A549 (cell line): Measurements from ENCODE around the gene PHB1.

Experiments used
- CBX8 ChIP-seq: fragments of 200-600 bp; sonication (generic); IDR thresholded peaks from 2 replicates; pipeline ENCODE4 v1.6.1; 2016
- CEBPB ChIP-seq, 2 experiments: fragments of >200 bp in 1 of 2; sonication (Bioruptor Twin) in 1 of 2; formaldehyde crosslinking in 1 of 2; IDR thresholded peaks; 2 replicates each; pipeline ENCODE4 v1.6.1; 2012 to 2016
- EHF ChIP-seq: fragments of 250-450 bp; sonication (Bioruptor Pico); IDR thresholded peaks from 2 replicates; pipeline ENCODE4 v1.5.0; 2020; ENCODE audit warnings: mild to moderate bottlenecking
- EP300 ChIP-seq, 2 experiments: fragments of >200 bp; sonication (Bioruptor Twin); formaldehyde crosslinking; IDR thresholded peaks; 2 replicates in 1 of 2; 3 replicates in 1 of 2; pipeline ENCODE4 v1.6.1; 2016 to 2017
- PHF8 ChIP-seq: fragments of 200-600 bp; sonication (generic); IDR thresholded peaks from 2 replicates; pipeline ENCODE4 v1.6.1; 2016; ENCODE audit warnings: low read depth, mild to moderate bottlenecking, antibody characterized with exemption, moderate library complexity, borderline replicate concordance
- POLR2A ChIP-seq: IDR thresholded peaks from 2 replicates; pipeline ENCODE4 v1.6.1; 2012; ENCODE audit warnings: mild to moderate bottlenecking, low read length
- RAD21 ChIP-seq, 2 experiments: fragments of >200 bp in 1 of 2; sonication (Bioruptor Twin) in 1 of 2; formaldehyde crosslinking in 1 of 2; IDR thresholded peaks in 1 of 2; conservative IDR thresholded peaks in 1 of 2; 2 replicates in 1 of 2; 3 replicates in 1 of 2; pipeline ENCODE4 v1.6.1; 2012 to 2018; ENCODE audit warnings: inconsistent platforms in 1 of 2
- SMC3 ChIP-seq: fragments of >200 bp; sonication (Bioruptor Twin); formaldehyde crosslinking; IDR thresholded peaks from 3 replicates; pipeline ENCODE4 v1.6.1; 2018; ENCODE audit warnings: inconsistent platforms
- TF ChIP-seq, protein P1 (sequence below): fragments of >200 bp; sonication (Bioruptor Twin); formaldehyde crosslinking; IDR thresholded peaks from 2 replicates; pipeline ENCODE4 v1.6.1; 2016
- TF ChIP-seq, protein P2 (sequence below): fragments of >200 bp; sonication (Bioruptor Twin); formaldehyde crosslinking; IDR thresholded peaks from 3 replicates; pipeline ENCODE4 v1.5.1; 2016
- TF ChIP-seq, protein P3 (sequence below): IDR thresholded peaks from 2 replicates; pipeline ENCODE4 v1.6.1; 2012; ENCODE audit warnings: low read depth, borderline replicate concordance

DNA sequence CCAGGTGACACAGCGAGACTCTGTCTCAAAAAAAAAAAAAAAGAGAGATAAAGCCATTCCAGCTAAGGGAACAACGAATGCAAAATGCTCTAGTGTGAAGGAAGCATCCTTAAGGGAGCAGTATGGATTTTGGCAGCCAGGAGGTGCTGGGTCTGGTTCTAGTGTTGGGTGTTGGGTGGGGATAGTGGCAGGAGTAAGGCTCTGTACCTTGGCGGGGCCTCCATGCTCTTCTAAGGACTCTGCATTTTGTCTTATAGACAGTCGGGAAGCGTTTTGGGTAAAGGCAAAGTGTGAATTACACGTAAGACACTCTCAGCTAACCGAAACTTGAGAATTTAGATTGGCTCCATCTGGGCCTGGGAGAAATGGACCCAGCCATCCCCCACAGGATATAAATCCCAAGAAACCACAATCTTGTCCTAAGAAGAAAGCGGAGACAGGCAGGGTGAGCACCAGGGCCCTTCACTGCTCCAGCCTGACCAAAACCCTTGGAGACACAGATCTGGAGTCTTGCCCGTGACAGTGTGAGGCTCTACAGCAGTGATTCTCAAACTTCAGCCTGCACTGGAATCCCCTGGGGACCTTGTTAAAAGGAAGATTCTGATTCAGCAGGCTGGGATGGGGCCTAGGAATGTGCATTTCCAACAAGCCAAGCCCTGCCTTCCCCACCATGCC lies 33.1 kb upstream of the PHB1 start:
- TF ChIP-seq PHF8 = no peak
- no peak for TF ChIP-seq EHF (CRISPR knock-in tag)
- no peak for TF ChIP-seq EP300 (IDR thresholded peaks at IDR 0.05)
- no peak for TF ChIP-seq RAD21 (conservative IDR thresholded peaks at IDR 0.05 in 1 of 2, IDR thresholded peaks at IDR 0.05 in 1 of 2)
- TF ChIP-seq, protein P1, sequence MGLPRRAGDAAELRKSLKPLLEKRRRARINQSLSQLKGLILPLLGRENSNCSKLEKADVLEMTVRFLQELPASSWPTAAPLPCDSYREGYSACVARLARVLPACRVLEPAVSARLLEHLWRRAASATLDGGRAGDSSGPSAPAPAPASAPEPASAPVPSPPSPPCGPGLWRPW = no peak
- TF ChIP-seq, protein P2, sequence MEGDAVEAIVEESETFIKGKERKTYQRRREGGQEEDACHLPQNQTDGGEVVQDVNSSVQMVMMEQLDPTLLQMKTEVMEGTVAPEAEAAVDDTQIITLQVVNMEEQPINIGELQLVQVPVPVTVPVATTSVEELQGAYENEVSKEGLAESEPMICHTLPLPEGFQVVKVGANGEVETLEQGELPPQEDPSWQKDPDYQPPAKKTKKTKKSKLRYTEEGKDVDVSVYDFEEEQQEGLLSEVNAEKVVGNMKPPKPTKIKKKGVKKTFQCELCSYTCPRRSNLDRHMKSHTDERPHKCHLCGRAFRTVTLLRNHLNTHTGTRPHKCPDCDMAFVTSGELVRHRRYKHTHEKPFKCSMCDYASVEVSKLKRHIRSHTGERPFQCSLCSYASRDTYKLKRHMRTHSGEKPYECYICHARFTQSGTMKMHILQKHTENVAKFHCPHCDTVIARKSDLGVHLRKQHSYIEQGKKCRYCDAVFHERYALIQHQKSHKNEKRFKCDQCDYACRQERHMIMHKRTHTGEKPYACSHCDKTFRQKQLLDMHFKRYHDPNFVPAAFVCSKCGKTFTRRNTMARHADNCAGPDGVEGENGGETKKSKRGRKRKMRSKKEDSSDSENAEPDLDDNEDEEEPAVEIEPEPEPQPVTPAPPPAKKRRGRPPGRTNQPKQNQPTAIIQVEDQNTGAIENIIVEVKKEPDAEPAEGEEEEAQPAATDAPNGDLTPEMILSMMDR = no peak
- TF ChIP-seq CEBPB (IDR thresholded peaks at IDR 0.05) = no peak
- TF ChIP-seq POLR2A = no peak
- TF ChIP-seq CBX8 = no peak
- TF ChIP-seq, protein P3, sequence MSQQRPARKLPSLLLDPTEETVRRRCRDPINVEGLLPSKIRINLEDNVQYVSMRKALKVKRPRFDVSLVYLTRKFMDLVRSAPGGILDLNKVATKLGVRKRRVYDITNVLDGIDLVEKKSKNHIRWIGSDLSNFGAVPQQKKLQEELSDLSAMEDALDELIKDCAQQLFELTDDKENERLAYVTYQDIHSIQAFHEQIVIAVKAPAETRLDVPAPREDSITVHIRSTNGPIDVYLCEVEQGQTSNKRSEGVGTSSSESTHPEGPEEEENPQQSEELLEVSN = no peak
- no peak for TF ChIP-seq SMC3
